MCF 10A (cell line): ENCODE measurements around the gene S100P. TPM values are rescaled to one million over a fixed set of nuclear protein-coding genes. Genes with fewer than 3 reads are reported as not detected.
"Not testable (repeated sequence)": the region's sequence is repeated elsewhere in the genome, so short reads cannot be mapped to it uniquely, and the experiment has no call there.

Experiments used
- BruUV-seq: library from RNA; stranded (reverse); fragments of 400-500 nt; replicated peaks from 2 replicates; lab custom pipeline; 2021; lab: Mats Ljungman, UMichigan
- CTCF ChIA-PET: fragments of 300-600 bp; sonication (Branson Sonifier 250); formaldehyde crosslinking; extraction: SDS; loops from one replicate; lab custom pipeline; 2021; ENCODE audit warnings: antibody characterized with exemption, inconsistent platforms; lab: Yijun Ruan, JAX
- POLR2A ChIA-PET: fragments of 300-600, 350-650 bp; sonication (Branson Sonifier 250); formaldehyde crosslinking; extraction: SDS; loops from one replicate; lab custom pipeline; 2020; ENCODE audit warnings: antibody characterized with exemption, inconsistent platforms; lab: Yijun Ruan, JAX
- DNase-seq: peaks from one replicate; pipeline ENCODE4 v3.0.0-alpha.2; 2018; ENCODE audit not compliant: unreplicated experiment
- H3K27ac Mint-ChIP-seq: one replicate; pipeline ENCODE4 v1.8.0; 2022; ENCODE audit warnings: mild to moderate bottlenecking, low read depth, mixed read lengths; ENCODE audit not compliant: unreplicated experiment
- H3K27me3 Mint-ChIP-seq: one replicate; pipeline ENCODE4 v1.8.0; 2022; ENCODE audit warnings: mixed read lengths; ENCODE audit not compliant: insufficient read depth, unreplicated experiment
- H3K36me3 Mint-ChIP-seq: one replicate; pipeline ENCODE4 v1.8.0; 2022; ENCODE audit warnings: mild to moderate bottlenecking, moderate library complexity, mixed read lengths; ENCODE audit not compliant: insufficient read depth, unreplicated experiment
- H3K4me1 Mint-ChIP-seq: one replicate; pipeline ENCODE4 v1.8.0; 2022; ENCODE audit warnings: mixed read lengths; ENCODE audit not compliant: insufficient read depth, unreplicated experiment
- H3K4me3 Mint-ChIP-seq: one replicate; pipeline ENCODE4 v1.8.0; 2022; ENCODE audit warnings: mild to moderate bottlenecking, moderate library complexity, mixed read lengths; ENCODE audit not compliant: unreplicated experiment
- H3K9me3 Mint-ChIP-seq: one replicate; pipeline ENCODE4 v1.8.0; 2022; ENCODE audit warnings: mixed read lengths; ENCODE audit not compliant: unreplicated experiment
- intact Hi-C: fragments of 100-400 bp; cut with micrococcal nuclease; formaldehyde crosslinking; loops from 2 replicates; pipeline ENCODE4 v1.14.1; 2022
- total RNA-seq: library from RNA; stranded (reverse); gene quantifications from 2 replicates; pipeline ENCODE4 v1.2.3, GENCODE V29; 2022
- TF ChIP-seq, protein P1 (sequence below): fragments of 200-600 bp; IDR thresholded peaks from one replicate; pipeline ENCODE4 v1.8.0; 2022; ENCODE audit warnings: antibody characterized with exemption, mild to moderate bottlenecking; ENCODE audit not compliant: unreplicated experiment

Gene S100P
- total RNA-seq, 1 experiment from 2014 or later: 55.6 TPM

GRCh38 chr4:6668391-6668790, 25.3 kb upstream of the S100P start:
- Mint-ChIP-seq H3K36me3 (peaks cover 13% of the 10 kb centered on the region), H3K4me3 (no peak overlapping the region), H3K4me1 (no peaks in the 10 kb centered on the region), H3K9me3 (no peaks in the 10 kb centered on the region), H3K27ac (no peak overlapping the region), H3K27me3 (no peaks in the 10 kb centered on the region)
- ChIA-PET POLR2A (interaction anchor here (0.6 to 1.2 kb wide), 3 partner anchors 24 to 39 kb away, joined by 3 read pairs; no protein-coding TSS in a partner anchor), CTCF (no interaction called here)
- BruUV-seq: no TSS peak
- intact Hi-C loops: loop anchor here (10.0 kb wide), 1 partner anchor 124 kb away; no protein-coding TSS in a partner anchor
- peak; percentile 47 for DNase-seq
- TF ChIP-seq, protein P1, sequence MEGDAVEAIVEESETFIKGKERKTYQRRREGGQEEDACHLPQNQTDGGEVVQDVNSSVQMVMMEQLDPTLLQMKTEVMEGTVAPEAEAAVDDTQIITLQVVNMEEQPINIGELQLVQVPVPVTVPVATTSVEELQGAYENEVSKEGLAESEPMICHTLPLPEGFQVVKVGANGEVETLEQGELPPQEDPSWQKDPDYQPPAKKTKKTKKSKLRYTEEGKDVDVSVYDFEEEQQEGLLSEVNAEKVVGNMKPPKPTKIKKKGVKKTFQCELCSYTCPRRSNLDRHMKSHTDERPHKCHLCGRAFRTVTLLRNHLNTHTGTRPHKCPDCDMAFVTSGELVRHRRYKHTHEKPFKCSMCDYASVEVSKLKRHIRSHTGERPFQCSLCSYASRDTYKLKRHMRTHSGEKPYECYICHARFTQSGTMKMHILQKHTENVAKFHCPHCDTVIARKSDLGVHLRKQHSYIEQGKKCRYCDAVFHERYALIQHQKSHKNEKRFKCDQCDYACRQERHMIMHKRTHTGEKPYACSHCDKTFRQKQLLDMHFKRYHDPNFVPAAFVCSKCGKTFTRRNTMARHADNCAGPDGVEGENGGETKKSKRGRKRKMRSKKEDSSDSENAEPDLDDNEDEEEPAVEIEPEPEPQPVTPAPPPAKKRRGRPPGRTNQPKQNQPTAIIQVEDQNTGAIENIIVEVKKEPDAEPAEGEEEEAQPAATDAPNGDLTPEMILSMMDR: no peak

DNA sequence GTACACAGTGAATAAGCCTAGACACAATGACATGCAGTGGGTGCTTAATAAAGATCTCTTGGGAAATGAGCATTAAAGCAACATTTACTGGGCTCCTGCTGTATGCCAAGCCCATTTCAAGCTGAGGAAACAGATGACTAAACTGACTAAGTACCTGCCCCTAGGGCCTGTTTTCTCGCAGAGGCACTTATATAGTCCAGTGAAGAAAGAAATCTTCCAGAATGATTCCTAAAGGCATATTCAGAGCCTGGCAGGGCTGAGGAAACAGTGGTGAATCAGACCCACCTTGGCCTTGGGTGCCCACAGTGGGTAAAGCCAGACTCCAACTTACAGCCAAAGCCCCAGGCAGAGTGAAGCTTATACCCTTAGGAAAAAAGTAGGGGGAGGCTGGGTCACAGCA, 22.0 kb upstream of the S100P start:
- POLR2A ChIA-PET: interaction anchor here (0.5 to 5.8 kb wide), 4 partner anchors 9 to 396 kb away, joined by 3 to 100 read pairs (median 6); partner anchors contain the start of genes GRPEL1 and MRFAP1
- peaks cover 18% of the 10 kb centered on the region for H3K4me1 Mint-ChIP-seq
- no peak for DNase-seq
- H3K4me3 Mint-ChIP-seq: no peak overlapping the region
- TF ChIP-seq, protein P1: no peak
- no peak overlapping the region for H3K27ac Mint-ChIP-seq
- intact Hi-C loops: no loop called here
- no peaks in the 10 kb centered on the region for H3K27me3 Mint-ChIP-seq
- peaks cover 39% of the 10 kb centered on the region for H3K36me3 Mint-ChIP-seq
- CTCF ChIA-PET: no interaction called here
- no TSS peak for BruUV-seq
- no peaks in the 10 kb centered on the region for H3K9me3 Mint-ChIP-seq

GRCh38 chr4:6672131-6672530, 21.5 kb upstream of the S100P start:
- H3K27ac Mint-ChIP-seq: no peak overlapping the region
- TF ChIP-seq, protein P1: no peak
- H3K4me3 Mint-ChIP-seq: no peak overlapping the region
- H3K36me3 Mint-ChIP-seq: peaks cover 44% of the 10 kb centered on the region
- H3K9me3 Mint-ChIP-seq: no peaks in the 10 kb centered on the region
- ChIA-PET POLR2A (interaction anchor here (1.8 to 5.8 kb wide), 4 partner anchors 10 to 396 kb away, joined by 5 to 100 read pairs (median 8); partner anchors contain the start of genes GRPEL1 and MRFAP1), CTCF (no interaction called here)
- DNase-seq: no peak
- H3K27me3 Mint-ChIP-seq: no peaks in the 10 kb centered on the region
- intact Hi-C loops: no loop called here
- H3K4me1 Mint-ChIP-seq: peaks cover 22% of the 10 kb centered on the region
- BruUV-seq: no TSS peak

DNA sequence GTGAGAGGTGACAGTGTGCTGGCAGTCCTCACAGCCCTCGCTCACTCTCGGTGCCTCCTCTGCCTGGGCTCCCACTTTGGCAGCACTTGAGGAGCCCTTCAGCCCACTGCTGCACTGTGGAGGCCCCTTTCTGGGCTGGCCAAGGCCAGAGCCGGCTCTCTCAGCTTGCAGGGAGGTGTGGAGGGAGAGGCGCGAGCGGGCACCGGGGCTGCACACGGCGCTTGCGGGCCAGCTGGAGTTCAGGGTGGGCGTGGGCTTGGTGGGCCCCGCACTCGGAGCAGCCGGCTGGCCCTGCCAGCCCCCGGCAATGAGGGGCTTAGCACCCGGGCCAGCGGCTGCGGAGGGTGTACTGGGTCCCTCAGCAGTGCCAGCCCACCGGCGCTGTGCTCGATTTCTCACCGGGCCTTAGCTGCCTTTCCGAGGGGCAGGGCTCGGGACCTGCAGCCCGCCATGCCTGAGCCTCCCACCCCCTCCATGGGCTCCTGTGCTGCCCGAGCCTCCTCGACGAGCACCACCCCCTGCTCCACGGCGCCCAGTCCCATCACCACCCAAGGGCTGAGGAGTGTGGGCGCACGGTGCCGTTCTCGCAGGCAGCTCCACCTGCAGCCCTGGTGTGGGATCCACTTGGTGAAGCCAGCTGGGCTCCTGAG, 21.0 kb upstream of the S100P start:
- BruUV-seq, H3K27ac Mint-ChIP-seq, H3K27me3 Mint-ChIP-seq, H3K9me3 Mint-ChIP-seq, intact Hi-C loops, DNase-seq: not testable (repeated sequence)
- Mint-ChIP-seq H3K4me1 (peaks cover 22% of the 10 kb centered on the region), H3K4me3 (peak overlapping the region; percentile 88), H3K36me3 (peaks cover 49% of the 10 kb centered on the region)
- CTCF ChIA-PET: interaction anchor here (0.7 to 0.8 kb wide), 2 partner anchors 23 to 254 kb away, joined by 3 read pairs; no protein-coding TSS in a partner anchor
- POLR2A ChIA-PET: interaction anchor here (0.6 to 5.8 kb wide), 13 partner anchors 8 to 395 kb away, joined by 3 to 101 read pairs (median 9); partner anchors contain the start of genes BLOC1S4, GRPEL1, MRFAP1 and MRFAP1L1

DNA sequence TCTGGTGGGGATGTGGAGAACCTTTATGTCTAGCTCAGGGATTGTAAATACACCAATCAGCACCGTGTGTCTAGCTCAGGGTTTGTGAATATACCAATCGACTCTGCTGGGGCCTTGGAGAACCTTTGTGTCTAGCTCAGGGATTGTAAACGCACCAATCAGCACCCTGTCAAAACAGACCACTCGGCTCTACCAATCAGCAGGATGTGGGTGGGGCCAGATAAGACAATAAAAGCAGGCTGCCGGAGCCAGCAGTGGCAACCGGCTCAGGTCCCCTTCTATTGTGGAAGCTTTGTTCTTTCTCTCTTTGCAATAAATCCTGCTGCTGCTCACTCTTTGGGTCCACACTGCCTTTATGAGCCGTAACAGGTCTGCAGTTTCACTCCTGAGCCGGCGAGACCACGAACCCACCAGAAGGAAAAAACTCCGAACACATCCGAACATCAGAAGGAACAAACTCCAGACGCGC, 20.5 kb upstream of the S100P start:
- intact Hi-C loops: not testable (repeated sequence)
- DNase-seq: peak; percentile 31

More for the DNA sequence above, 20.5 kb upstream of the S100P start:
- peak overlapping the region; percentile 88 for H3K4me3 Mint-ChIP-seq
- not testable (repeated sequence) for H3K27me3 Mint-ChIP-seq, H3K9me3 Mint-ChIP-seq
- peak overlapping the region; percentile 71 for H3K27ac Mint-ChIP-seq
- ChIA-PET CTCF (interaction anchor here (0.6 to 2.8 kb wide), 7 partner anchors 10 to 253 kb away, joined by 3 to 11 read pairs (median 3); partner anchors contain the start of gene MRFAP1), POLR2A (interaction anchor here (0.6 to 5.8 kb wide), 21 partner anchors 9 to 394 kb away, joined by 3 to 101 read pairs (median 9); partner anchors contain the start of genes BLOC1S4, GRPEL1, MRFAP1 and MRFAP1L1)
- BruUV-seq: TSS peak; percentile 87
- peaks cover 22% of the 10 kb centered on the region for H3K4me1 Mint-ChIP-seq
- H3K36me3 Mint-ChIP-seq: peaks cover 54% of the 10 kb centered on the region
